Adrenal gland (tissue), 12 donors: ENCODE measurements around the gene CNOT6. TPM values are rescaled to one million over a fixed set of nuclear protein-coding genes. Genes with fewer than 3 reads are reported as not detected.

ENCODE experiments used
- DNase-seq, 7 donors: peaks; one replicate each; pipeline ENCODE4 v3.0.0-alpha.2; 2019 to 2020
- H3K27ac ChIP-seq, 5 donors: fragments of 200-600 bp; sonication (generic) in 4 of 5; 1 replicate in 3 of 5; 2 replicates in 2 of 5; pipeline versions ENCODE4 v1.5.1 to v1.8.0; 2016 to 2020; ENCODE audit warnings: mild to moderate bottlenecking in 1 of 5
- H3K27me3 ChIP-seq: fragments of 200-600 bp; 2 replicates; pipeline ENCODE4 v1.8.0; 2021
- H3K36me3 ChIP-seq, 2 donors: fragments of 200-600 bp; replicated peaks in 1 of 2; 1 replicate in 1 of 2; 2 replicates in 1 of 2; pipeline versions ENCODE4 v1.5.1 to v1.8.0; 2018 to 2022
- H3K4me1 ChIP-seq, 2 donors: fragments of 200-600 bp; replicated peaks in 1 of 2; 1 replicate in 1 of 2; 2 replicates in 1 of 2; pipeline versions ENCODE4 v1.5.1 to v1.8.0; 2018 to 2021
- H3K4me3 ChIP-seq, 4 donors: fragments of 200-600 bp; sonication (generic) in 3 of 4; one replicate each; pipeline ENCODE4 v1.5.1; 2016 to 2018
- H3K9me3 ChIP-seq, 3 donors: fragments of 200-600 bp; sonication (generic) in 1 of 3; replicated peaks in 1 of 3; 1 replicate in 2 of 3; 2 replicates in 1 of 3; pipeline versions ENCODE4 v1.5.1 to v1.8.0; 2016 to 2021
- CTCF ChIP-seq, 6 experiments: fragments of 450-650 bp in 4 of 6; fragments of 200-600 bp in 2 of 6; sonication (generic) in 1 of 6; IDR thresholded peaks; 1 replicate in 5 of 6; 2 replicates in 1 of 6; pipeline versions ENCODE4 v1.5.1 to v1.8.0; 2016 to 2021; ENCODE audit warnings: antibody characterized with exemption in 6 of 6, mild to moderate bottlenecking in 2 of 6, moderate library complexity in 1 of 6
- POLR2A ChIP-seq, 2 donors: fragments of 450-650 bp; IDR thresholded peaks; one replicate each; pipeline ENCODE4 v1.6.1; 2017; ENCODE audit warnings: antibody characterized with exemption in 2 of 2, mild to moderate bottlenecking in 2 of 2, moderate library complexity in 1 of 2
- WGBS, 4 donors: extraction: QIAGEN DNeasy Blood & Tissue Kit in 2 of 4; methylation state at CpG; one replicate each; pipeline versions ENCODE4 v1.1.5 to v1.1.7; 2013 to 2017; 5-methylcytosine and 5-hydroxymethylcytosine counted together
- intact Hi-C, 2 donors: fragments of 100-400 bp; cut with DNase I; formaldehyde crosslinking; loops; one replicate each; pipeline versions ENCODE4 v1.14.1 to v1.15.0; 2022 to 2023
- polyA plus RNA-seq, 3 donors: library from polyadenylated mRNA; stranded (reverse); fragments of 200-250 nt in 2 of 3; fragments of 350-450 nt in 1 of 3; fragmentation: Illumina TruSeq in 1 of 3; extraction: RNeasy Lipid Tissue Mini Kit (QIAGEN cat#74804) in 1 of 3; gene quantifications; one replicate each; pipeline ENCODE4 v1.2.3, GENCODE V29; 2013 to 2014
- total RNA-seq, 9 donors: library from RNA; depleted of rRNA in 4 of 9; stranded (reverse); fragments of >200 nt in 4 of 9; fragments of 120-200 nt in 1 of 9; fragmentation: NEBNext Ultra II Directional in 1 of 9; extraction: Animal tissue kit (Norgen Biotek cat#: 25700) in 1 of 9; gene quantifications; one replicate each; pipeline versions ENCODE4 v1.1.0 to v1.2.4, GENCODE V29; 2013 to 2023
- donor health status: healthy with polysubstance abuse.
- donor health status: Bipolar disorder and iron deficiency.
- donor health status: DM: yes; HTN: yes; CAD: no.
- donor health status: DM: no; HTN: no; CAD: no.
- donor health status: DM: no; HTN: no; CAD: no.
- donor health status: DM: yes; HTN: yes; CAD: no.

CNOT6 gene
- total and polyA plus RNA-seq, 12 donors: 4.4 to 19.9 (median 11.5) TPM

- Histone ChIP-seq H3K9me3 (no peaks in the 10 kb centered on the region), H3K36me3 (no peaks in the 10 kb centered on the region), H3K27ac (no peak overlapping the region), H3K4me3 (no peak overlapping the region), H3K27me3 (peaks cover 8% of the 10 kb centered on the region), H3K4me1 (no peaks in the 10 kb centered on the region)
- intact Hi-C loops: no loop called here
- WGBS, 4 donors: 89 to 97% (median 93%) methylated on average over 5 to 14 of the region's 14 CpGs
- DNase-seq: no peak
- no peak for TF ChIP-seq POLR2A (IDR thresholded peaks at IDR 0.05)
Measured at GRCh38 chr5:180620014-180620413, 125.8 kb downstream of the CNOT6 start.

- no peak for DNase-seq
- intact Hi-C loops: no loop called here
- Histone ChIP-seq H3K36me3 (no peaks in the 10 kb centered on the region), H3K9me3 (no peaks in the 10 kb centered on the region), H3K27ac (no peak overlapping the region), H3K27me3 (peaks cover 8% of the 10 kb centered on the region), H3K4me1 (no peaks in the 10 kb centered on the region), H3K4me3 (no peak overlapping the region)
- TF ChIP-seq POLR2A (IDR thresholded peaks at IDR 0.05): no peak
- no peak for TF ChIP-seq CTCF (IDR thresholded peaks at IDR 0.05)
- 81 to 88% (median 87%) methylated on average over 23 to 32 of the region's 32 CpGs for WGBS, 4 donors
Measured at GRCh38 chr5:180621311-180621710, 127.1 kb downstream of the CNOT6 start.

GRCh38 chr5:180622910-180623309 is 128.7 kb downstream of the CNOT6 start:
- Histone ChIP-seq H3K36me3 (no peaks in the 10 kb centered on the region), H3K27ac (peak overlapping the region in 1 of 5 donors; percentile 40), H3K27me3 (peaks cover 8% of the 10 kb centered on the region), H3K9me3 (no peaks in the 10 kb centered on the region), H3K4me3 (no peak overlapping the region), H3K4me1 (no peaks in the 10 kb centered on the region)
- DNase-seq: no peak
- TF ChIP-seq CTCF (IDR thresholded peaks at IDR 0.05) (no peak), POLR2A (IDR thresholded peaks at IDR 0.05) (no peak)
- 80 to 95% (median 90%) methylated on average over 3 to 6 of the region's 6 CpGs for WGBS, 4 donors
- intact Hi-C loops: no loop called here

GRCh38 chr5:180623411-180623834 is 129.2 kb downstream of the CNOT6 start:
- peak in 1 of 7 donors; percentile 7 for DNase-seq
- intact Hi-C loops: no loop called here
- H3K36me3 ChIP-seq: no peaks in the 10 kb centered on the region
- TF ChIP-seq CTCF (IDR thresholded peaks at IDR 0.05): no peak
- TF ChIP-seq POLR2A (IDR thresholded peaks at IDR 0.05): no peak
- 61 to 85% (median 78%) methylated on average over 6 to 10 of the region's 10 CpGs for WGBS, 4 donors
- H3K4me3 ChIP-seq: no peak overlapping the region
- no peaks in the 10 kb centered on the region for H3K4me1 ChIP-seq
- H3K27me3 ChIP-seq: peaks cover 8% of the 10 kb centered on the region
- no peaks in the 10 kb centered on the region for H3K9me3 ChIP-seq
- H3K27ac ChIP-seq: peak overlapping the region in 1 of 5 donors; percentile 34

- TF ChIP-seq POLR2A (IDR thresholded peaks at IDR 0.05) (no peak), CTCF (IDR thresholded peaks at IDR 0.05) (no peak)
- no peaks in the 10 kb centered on the region for H3K4me1 ChIP-seq
- intact Hi-C loops: no loop called here
- DNase-seq: no peak
- 67 to 93% (median 87%) methylated on average over 12 to 15 of the region's 15 CpGs for WGBS, 4 donors
- peaks cover 8% of the 10 kb centered on the region for H3K27me3 ChIP-seq
- H3K36me3 ChIP-seq: no peaks in the 10 kb centered on the region
- H3K27ac ChIP-seq: peak overlapping the region in 1 of 5 donors; percentile 34
- no peak overlapping the region for H3K4me3 ChIP-seq
- no peaks in the 10 kb centered on the region for H3K9me3 ChIP-seq
Measured at GRCh38 chr5:180623844-180624243, 129.7 kb downstream of the CNOT6 start.
